Lower leg skin (tissue), 3 donors: Measurements from ENCODE around the gene NFU1.

Source experiments
- CTCF ChIP-seq, 3 donors: fragments of 450-650 bp; IDR thresholded peaks; one replicate each; pipeline ENCODE4 v1.5.1; 2016; ENCODE audit warnings: antibody characterized with exemption in 3 of 3, mild to moderate bottlenecking in 3 of 3, moderate library complexity in 2 of 3
- POLR2A ChIP-seq, 2 donors: fragments of 450-650 bp; IDR thresholded peaks; one replicate each; pipeline ENCODE4 v1.6.1; 2016 to 2017; ENCODE audit warnings: antibody characterized with exemption in 2 of 2, mild to moderate bottlenecking in 1 of 2, moderate library complexity in 1 of 2

GRCh38 chr2:69429491-69430183, 7.6 kb downstream of the NFU1 start:
- no peak for TF ChIP-seq CTCF (IDR thresholded peaks at IDR 0.05)
- no peak for TF ChIP-seq POLR2A (IDR thresholded peaks at IDR 0.05)
